H1 (cell line): Measurements from ENCODE around the gene GATA5. TPM values are rescaled to one million over a fixed set of nuclear protein-coding genes. Genes with fewer than 3 reads are reported as not detected.

Experiments
- CHD1 ChIP-seq: IDR thresholded peaks from 2 replicates; pipeline ENCODE4 v1.6.1; 2012; ENCODE audit warnings: low read depth, low read length, improper control_type of control experiment
- CTBP2 ChIP-seq: IDR thresholded peaks from 2 replicates; pipeline ENCODE4 v1.7.0; 2011; ENCODE audit warnings: borderline replicate concordance, mild to moderate bottlenecking, moderate library complexity, mixed read lengths, low read length; ENCODE audit not compliant: insufficient read depth, insufficient read length
- FOSL1 ChIP-seq: IDR thresholded peaks from 2 replicates; pipeline ENCODE4 v1.6.1; 2011; ENCODE audit warnings: mild to moderate bottlenecking, low read depth, low read length, moderate library complexity; ENCODE audit not compliant: insufficient read depth
- NANOG ChIP-seq: IDR thresholded peaks from 2 replicates; pipeline ENCODE4 v1.6.1; 2011; ENCODE audit warnings: low read length, low read depth, mild to moderate bottlenecking, inconsistent platforms; ENCODE audit not compliant: insufficient read depth, poor library complexity, severe bottlenecking
- SIN3A ChIP-seq, 2 experiments: IDR thresholded peaks in 1 of 2; conservative IDR thresholded peaks in 1 of 2; 2 replicates each; pipeline ENCODE4 v1.6.1; 2011 to 2012; ENCODE audit warnings: low read length in 2 of 2, improper control_type of control experiment in 1 of 2, low read depth in 1 of 2, mild to moderate bottlenecking in 1 of 2
- SP4 ChIP-seq: IDR thresholded peaks from 2 replicates; pipeline ENCODE4 v1.6.1; 2012; ENCODE audit warnings: low read length, inconsistent platforms
- TAF1 ChIP-seq: IDR thresholded peaks from 2 replicates; pipeline ENCODE4 v1.6.1; 2011; ENCODE audit warnings: mild to moderate bottlenecking, low read depth, low read length
- polyA plus RNA-seq, 7 experiments: library from polyadenylated mRNA; depleted of rRNA in 3 of 7; stranded (reverse) in 5 of 7; unstranded in 2 of 7; fragments of >200 nt in 5 of 7; fragments of 200-250 nt in 2 of 7; gene quantifications; 1 replicate in 5 of 7; 2 replicates in 1 of 7; 4 replicates in 1 of 7; pipeline versions ENCODE4 v1.2.1 to v1.2.3, GENCODE V29; 2011 to 2013; ENCODE audit warnings: missing spikeins in 2 of 7, mixed read lengths in 2 of 7
- total RNA-seq: library from RNA; stranded (reverse); fragmentation: NEBNext Ultra II Directional; extraction: Animal tissue kit (Norgen Biotek cat#: 25700); gene quantifications from 2 replicates; pipeline ENCODE4 v1.2.1, GENCODE V29; 2021

The GATA5 gene
- total and polyA plus RNA-seq, 2 of the 8 experiments (the other 6 are each of a cell fraction or from before 2014, with no cell fraction given), result 0.08 to 0.11 TPM

DNA sequence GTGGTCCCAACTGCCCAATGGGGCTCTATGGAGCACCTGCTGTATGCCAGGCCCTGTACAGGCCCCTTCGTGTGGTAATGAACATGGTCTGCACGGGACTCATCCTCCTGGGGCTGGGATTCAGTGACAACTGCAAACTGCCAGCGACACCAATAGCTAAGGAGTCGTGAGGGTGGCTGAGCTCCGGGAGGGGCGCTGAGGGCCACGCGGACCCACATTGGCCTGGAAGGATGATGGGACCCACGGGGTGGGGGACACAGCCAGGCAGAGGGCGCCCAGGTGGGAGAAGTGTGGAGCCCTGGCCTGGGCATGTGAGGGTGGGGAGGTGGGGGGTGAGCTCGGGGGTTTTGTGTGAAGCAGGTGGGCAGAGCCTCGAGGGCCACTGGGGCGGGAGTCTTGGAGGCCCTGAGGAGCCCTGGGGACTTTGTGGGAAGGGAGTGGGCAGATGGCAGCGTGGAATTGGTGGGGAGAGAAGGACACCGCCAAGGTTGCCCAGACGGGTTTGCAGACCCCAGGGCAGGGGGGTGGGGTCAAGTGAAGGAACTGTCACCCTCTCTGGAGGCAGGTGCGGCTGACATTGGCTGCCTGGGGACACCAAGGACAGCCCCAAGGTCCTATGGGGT is 22.5 kb downstream of the GATA5 start (continued):
- TF ChIP-seq FOSL1, result no peak
- TF ChIP-seq NANOG, result no peak
- no peak for TF ChIP-seq SP4
- no peak for TF ChIP-seq CHD1
- no peak for TF ChIP-seq SIN3A (conservative IDR thresholded peaks at IDR 0.05 in 1 of 2, IDR thresholded peaks at IDR 0.05 in 1 of 2; ENCODE audit: low read depth in 1 of 2, low read length in 2 of 2)
- TF ChIP-seq TAF1, result no peak
- no peak for TF ChIP-seq CTBP2
